ENCODE results near the gene PCBP3.

PCBP3 gene

DNA sequence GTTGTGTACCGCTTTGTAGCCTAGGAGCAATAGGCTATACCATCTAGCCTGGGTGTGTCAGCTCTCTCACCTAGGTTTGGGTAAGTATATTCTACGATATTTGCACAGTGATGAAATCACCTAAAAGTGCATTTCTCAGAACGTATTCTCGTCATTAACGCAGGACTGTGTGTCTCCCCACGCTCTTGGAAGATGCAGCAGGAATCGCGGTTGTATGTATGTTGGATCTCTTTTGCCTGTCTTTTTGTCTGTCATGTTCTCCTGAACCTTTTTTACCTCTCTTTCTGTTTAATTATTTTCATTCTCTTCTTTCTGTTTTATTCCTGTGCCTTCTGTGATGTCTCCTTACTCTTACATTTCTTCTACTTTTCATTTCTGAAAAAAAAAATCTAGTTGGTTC, 197.5 kb downstream of the PCBP3 start:
- H3K27ac ChIP-seq, result no peak overlapping the region
- TF ChIP-seq, protein P1, sequence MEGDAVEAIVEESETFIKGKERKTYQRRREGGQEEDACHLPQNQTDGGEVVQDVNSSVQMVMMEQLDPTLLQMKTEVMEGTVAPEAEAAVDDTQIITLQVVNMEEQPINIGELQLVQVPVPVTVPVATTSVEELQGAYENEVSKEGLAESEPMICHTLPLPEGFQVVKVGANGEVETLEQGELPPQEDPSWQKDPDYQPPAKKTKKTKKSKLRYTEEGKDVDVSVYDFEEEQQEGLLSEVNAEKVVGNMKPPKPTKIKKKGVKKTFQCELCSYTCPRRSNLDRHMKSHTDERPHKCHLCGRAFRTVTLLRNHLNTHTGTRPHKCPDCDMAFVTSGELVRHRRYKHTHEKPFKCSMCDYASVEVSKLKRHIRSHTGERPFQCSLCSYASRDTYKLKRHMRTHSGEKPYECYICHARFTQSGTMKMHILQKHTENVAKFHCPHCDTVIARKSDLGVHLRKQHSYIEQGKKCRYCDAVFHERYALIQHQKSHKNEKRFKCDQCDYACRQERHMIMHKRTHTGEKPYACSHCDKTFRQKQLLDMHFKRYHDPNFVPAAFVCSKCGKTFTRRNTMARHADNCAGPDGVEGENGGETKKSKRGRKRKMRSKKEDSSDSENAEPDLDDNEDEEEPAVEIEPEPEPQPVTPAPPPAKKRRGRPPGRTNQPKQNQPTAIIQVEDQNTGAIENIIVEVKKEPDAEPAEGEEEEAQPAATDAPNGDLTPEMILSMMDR (conservative IDR thresholded peaks at IDR 0.05), result no peak

DNA sequence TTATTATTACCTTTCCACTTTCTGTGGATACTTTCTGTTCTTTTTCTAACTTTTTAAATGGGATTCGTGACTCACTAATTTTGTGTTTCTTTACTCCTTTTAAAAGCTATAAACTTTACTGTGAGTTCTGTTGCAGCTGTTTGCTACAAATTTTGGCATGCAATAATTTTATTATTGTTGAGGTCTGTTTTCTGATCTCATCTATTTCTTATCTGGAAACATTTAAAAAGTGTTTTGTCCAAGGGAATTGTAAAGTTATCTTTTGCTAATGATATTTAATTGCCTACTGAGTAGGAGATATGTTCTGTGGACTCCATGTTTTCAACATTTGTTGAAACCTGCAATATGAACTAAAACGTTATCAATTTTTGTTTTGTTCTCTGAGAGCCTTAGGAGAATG, 199.9 kb downstream of the PCBP3 start:
- H3K27ac ChIP-seq, result no peak overlapping the region
- TF ChIP-seq, protein P1 (conservative IDR thresholded peaks at IDR 0.05), result no peak

DNA sequence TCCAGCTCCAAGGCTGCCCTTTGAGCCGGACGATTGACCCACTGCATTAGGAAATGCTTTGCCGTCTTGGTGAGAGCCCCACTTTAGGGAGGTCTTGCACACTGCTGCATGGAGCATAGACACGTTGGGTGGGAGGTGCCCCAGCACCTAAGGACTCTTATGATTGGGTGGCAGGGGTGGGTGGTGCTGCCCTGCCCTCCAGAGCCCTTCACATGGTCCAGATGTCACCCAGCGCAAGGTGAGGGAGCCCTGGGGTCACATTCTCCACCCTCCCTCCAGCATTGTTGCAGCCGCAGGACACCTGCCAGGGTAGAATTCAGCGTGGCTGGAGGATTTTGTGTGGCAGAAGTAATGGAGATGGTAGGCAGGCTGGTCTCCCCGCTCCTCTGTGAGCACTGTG, 200.7 kb downstream of the PCBP3 start:
- TF ChIP-seq, protein P1 (conservative IDR thresholded peaks at IDR 0.05), result no peak

DNA sequence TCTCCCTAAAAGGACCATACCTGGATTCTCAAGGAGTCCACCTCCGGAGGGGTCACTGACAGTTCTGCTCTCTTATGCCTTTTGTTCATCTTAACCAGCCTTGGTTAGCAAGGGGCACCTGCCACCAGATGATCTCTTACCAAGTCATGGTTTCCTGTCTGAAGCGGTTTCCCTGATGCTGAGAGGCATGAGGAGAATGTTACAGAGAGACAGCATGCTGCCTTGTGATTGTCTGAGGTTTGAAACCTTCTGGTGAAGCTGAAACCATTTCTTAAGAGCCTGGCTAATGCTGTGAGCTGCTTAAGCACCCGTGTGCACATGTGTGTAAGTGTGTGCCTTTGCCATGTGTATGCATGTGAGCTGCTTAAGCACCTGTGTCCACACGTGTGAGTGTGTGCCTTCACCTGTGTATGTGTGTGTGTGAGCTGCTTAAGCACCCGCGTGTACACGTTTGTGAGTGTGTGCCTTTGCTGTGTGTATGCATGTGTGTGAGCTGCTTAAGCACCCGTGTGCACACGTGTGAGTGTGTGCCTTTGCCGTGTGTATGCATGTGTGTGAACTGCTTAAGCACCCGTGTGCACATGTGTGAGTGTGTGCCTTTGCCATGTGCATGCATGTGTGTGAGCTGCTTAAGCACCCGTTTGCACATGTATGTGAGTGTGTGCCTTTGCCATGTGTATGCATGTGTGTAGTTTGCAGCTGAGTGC, 201.7 kb downstream of the PCBP3 start:
- no peak overlapping the region for H3K27ac ChIP-seq
- TF ChIP-seq, protein P1 (conservative IDR thresholded peaks at IDR 0.05), result no peak

More for the DNA sequence above, 200.7 kb downstream of the PCBP3 start:
- H3K27ac ChIP-seq, result no peak overlapping the region

DNA sequence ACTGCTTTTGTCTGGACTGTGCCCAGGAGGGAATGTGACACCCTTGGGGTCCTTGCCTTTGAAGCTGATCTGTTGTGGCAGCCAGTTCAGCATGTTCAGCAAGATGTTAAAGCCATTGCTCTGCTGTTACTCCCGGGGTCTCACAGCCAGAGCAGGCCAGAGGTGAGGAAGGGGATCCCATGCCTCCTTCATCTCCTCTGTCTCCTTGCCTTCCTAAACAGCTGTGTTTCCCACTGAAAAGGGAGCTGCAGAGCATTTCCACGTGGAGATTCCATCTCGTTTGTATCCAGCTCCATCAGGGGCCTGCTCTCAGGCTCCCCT, 202.2 kb downstream of the PCBP3 start:
- TF ChIP-seq, protein P1 (conservative IDR thresholded peaks at IDR 0.05), result no peak
- H3K27ac ChIP-seq, result peak overlapping the region; percentile 57; the same call in 1 of the 2 replicates

DNA sequence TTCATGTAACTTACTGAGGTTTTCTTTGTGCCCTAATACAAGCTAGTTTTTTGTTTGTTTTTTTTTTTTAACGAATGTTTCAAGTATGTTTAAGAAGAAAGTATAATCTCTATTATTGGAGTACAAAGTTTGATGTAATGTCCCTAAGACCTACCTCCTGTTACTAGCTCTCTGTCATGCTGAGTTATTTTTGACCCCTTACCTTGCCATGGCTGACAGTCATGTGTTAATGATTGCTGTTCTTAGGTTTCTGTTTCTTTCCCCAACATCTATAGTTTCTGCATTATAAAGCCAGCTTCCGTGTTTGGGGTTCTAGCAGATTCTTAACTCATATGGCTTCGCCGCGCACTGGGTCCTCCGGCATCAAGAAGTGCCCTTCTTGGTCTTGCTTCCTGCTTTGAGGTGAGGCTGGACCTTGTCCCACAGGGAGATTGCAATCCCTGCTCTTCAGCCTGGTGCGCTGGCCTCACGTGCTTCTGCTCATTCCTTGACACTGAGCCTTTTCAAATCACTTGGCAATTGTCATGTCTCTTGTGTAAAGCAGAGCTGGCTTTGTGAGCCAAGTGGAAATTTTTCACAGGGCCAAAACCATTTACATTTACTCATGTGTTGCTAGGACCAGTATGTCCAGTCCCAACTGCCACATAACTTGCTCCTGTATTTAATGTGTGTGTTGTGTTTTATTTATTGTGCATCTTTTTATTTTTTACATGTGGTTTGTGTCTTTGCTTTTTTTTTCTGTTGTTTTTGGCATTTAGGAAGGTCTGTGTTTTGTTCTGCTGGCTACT, 203.0 kb downstream of the PCBP3 start:
- TF ChIP-seq, protein P1 (conservative IDR thresholded peaks at IDR 0.05), result no peak
- H3K27ac ChIP-seq, result peak overlapping the region; percentile 57

DNA sequence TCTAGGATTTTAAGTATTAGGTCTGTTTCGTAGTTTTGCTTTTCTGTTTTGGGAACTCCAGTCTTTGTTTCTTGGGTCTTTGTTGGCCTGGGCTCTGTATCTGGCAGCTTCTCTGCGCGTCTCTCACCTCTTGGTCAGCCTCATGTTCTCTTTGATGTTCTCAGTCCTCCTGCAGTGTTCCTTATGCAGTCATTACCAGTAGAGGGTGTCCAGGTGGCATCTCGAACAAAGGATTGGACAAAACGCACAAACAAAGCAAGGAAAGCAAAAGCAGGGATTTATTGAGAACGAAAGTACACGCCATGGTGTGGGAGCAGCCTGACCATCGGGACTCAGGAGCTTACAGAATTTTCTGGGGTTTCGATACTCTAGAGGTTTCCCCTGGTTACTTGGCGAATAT, 204.3 kb downstream of the PCBP3 start:
- TF ChIP-seq, protein P1 (conservative IDR thresholded peaks at IDR 0.05), result no peak; the same call in none of the 2 replicates
- H3K27ac ChIP-seq, result peak overlapping the region; percentile 57; the same call in 1 of the 2 replicates
